ENCODE data around the gene CORO1C.
A peak's percentile ranks its signal among the peaks of the same experiment; 100 is the strongest.
"Not testable (repeated sequence)": the region's sequence is repeated elsewhere in the genome, so short reads cannot be mapped to it uniquely, and the experiment has no call there.

The CORO1C gene

GRCh38 chr12:108633081-108633533, 98.2 kb downstream of the CORO1C start:
- no peak for DNase-seq

DNA sequence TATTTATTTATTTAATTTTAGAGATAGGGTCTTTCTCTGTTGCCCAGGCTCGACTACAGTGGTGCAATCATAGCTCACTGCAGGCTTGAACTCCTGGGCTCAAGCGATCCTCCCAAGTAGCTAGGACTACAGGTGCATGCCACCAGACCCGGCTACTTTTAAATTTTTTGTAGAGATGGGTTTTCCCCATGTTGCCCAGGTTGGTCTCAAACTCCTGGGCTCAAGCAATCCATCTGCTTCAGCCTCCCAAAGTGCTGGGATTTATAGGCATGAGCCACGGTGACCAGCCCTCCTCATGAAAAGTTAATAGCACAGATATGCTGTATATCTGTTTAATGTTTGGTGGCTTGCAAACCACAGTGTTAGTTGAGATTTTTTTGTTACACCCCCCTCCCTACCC, 100.1 kb downstream of the CORO1C start:
- not testable (repeated sequence) for DNase-seq

DNA sequence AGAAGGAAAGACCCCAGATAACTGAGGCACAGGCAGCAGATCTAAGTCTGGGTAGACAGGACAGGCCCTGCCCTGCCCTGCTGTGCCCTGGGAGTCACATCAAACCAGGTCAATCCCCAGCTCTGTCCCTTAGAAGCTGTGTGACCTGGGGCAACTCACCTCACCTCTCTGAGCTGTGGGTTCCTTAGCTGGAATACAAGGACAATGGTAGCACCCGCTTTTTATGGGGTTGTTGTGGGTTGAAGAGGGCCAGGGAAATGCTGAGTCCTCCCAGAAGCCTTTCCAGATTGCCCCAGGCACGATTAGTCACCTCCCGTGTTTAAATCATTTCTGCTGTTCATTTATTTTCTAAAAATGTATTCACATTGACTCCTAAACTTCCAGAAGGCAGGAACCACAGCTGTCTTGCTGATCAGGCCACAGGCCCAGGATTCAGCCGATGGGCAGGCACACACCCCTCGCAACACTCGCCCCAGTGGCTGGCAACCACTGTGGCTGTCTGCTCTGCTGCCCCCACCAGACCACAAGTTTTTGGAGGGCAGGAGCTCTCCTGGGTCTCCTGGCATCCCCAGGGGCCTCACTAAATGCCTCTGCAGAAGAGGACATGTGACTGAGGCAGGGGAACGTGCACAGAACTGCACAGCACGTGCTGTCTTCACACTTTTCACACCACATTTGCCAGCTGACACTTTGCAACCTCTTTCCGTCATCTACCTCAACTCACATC, 100.7 kb downstream of the CORO1C start:
- DNase-seq, result peak; percentile 45

- peak; percentile 79 for DNase-seq
Measured at GRCh38 chr12:108629824-108630476, 101.4 kb downstream of the CORO1C start.

- no peak for DNase-seq
Measured at GRCh38 chr12:108629151-108629550, 102.2 kb downstream of the CORO1C start.

GRCh38 chr12:108627134-108627920, 104.0 kb downstream of the CORO1C start:
- DNase-seq, result no peak

DNA sequence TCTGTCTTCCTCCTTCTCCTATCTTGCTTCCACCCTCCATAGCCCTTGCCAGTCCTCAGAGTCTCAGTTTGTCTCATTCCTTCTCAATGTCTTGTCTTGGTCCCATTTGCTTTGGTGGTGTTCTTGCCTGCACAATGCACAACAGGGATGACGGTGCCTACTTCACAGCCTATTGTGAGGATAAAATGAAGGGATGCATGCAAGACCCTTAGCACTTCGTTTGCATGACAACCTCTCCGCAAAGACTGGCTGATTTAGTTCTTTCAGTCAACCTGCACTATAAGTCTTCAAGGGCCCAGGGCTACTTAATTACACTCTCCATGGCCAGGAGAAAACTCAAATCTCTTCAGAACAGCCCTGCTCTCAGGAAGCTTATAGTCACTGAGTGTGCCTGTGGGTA, 106.1 kb downstream of the CORO1C start:
- DNase-seq, result no peak

DNA sequence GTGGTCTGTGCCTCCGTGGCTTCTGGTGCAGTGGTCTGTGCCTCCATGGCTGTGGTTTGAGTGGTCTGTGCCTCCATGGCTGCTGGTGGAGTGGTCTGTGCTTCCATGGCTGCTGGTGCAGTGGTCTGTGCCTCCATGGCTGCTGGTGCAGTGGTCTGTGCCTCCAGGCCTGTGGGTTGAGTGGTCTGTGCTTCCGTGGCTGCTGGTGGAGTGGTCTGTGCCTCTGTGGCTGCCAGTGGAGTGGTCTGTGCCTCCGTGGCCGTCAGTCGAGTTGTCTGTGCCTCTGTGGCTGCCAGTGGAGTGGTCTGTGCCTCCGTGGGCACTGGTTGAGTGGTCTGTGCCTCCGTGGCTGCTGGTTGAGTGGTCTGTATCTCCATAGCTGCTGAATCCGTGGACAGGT, 107.7 kb downstream of the CORO1C start:
- no peak for DNase-seq

- no peak for DNase-seq
Measured at GRCh38 chr12:108622921-108623514, 108.3 kb downstream of the CORO1C start.

DNA sequence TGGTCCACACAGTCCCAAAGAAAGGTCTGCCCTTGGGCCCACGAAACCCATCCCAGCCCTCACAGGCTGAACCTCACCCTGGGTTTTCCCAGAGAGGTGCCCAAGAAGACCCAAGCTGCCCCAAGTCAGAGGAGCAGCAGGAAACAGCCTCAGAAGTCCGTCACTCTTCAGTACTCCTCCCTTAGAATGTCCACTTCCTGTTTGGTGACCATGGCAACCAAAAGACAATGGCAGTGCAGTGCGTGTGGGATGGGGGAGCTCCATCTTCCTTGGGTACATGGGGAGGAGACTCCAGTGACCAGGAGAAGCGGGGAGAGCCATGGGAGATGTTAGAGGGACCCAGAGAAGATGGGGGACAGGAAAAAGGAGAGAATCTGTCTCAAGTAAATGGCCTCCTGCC, 108.9 kb downstream of the CORO1C start:
- peak; percentile 57 for DNase-seq

DNA sequence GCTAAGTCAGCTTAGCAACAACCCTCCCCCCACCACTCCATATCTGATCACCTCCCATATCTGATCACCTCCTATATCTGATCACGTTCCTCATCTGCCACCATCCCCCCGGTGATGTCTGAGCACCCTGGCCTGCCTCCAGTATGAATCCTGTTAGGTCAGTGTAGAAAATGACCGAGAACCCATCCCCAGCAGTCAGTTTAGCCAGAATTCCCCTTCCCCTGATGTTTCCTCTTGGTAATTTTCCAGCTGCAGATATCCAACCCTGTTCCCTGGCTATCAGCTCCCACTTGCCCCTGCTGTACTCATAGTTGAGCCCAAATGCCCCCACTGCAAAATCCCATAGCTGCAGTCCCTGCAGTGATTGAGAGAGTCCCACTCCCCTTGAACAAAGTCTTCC, 110.2 kb downstream of the CORO1C start:
- DNase-seq, result no peak

- DNase-seq, result no peak
Measured at GRCh38 chr12:108620236-108620879, 111.0 kb downstream of the CORO1C start.

DNA sequence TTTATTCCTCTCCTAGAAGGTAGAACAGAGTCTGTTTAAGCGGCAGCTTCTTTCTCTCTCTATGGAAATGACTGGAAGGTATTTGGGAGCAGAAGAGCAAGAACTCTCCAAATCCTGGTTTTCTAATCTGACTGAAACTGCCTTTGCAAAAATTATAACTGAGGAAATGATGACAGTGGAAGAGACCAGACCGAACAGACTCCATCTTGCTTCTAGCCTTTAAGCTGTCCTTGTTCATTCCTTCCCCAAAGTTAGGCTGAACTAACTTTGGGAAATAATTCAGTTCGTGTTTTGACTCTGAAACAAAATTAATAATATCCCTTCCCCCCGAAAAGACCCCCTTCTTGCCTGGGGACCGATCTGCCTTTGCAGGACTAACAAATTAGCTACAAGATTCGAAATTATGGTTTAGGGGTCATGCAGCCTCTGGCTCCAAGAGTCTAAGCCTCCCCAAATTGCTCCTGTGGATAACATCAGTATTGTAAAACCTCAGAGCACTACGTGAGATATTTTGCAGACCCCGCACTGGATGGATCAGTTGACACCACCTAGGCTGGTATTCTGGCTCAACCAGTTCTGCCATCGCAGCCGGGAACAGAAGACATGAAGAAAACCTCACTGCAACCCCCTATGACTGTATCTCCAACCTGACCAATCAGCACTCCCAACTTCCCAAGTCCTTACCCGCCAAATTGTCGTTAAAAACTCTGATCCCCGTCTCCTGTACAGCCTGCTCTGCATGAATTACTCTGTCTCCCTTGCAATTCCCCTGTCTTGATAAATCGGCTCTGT, 111.8 kb downstream of the CORO1C start:
- no peak for DNase-seq

- DNase-seq, result not testable (repeated sequence)
Measured at GRCh38 chr12:108618953-108619274, 112.4 kb downstream of the CORO1C start.

DNA sequence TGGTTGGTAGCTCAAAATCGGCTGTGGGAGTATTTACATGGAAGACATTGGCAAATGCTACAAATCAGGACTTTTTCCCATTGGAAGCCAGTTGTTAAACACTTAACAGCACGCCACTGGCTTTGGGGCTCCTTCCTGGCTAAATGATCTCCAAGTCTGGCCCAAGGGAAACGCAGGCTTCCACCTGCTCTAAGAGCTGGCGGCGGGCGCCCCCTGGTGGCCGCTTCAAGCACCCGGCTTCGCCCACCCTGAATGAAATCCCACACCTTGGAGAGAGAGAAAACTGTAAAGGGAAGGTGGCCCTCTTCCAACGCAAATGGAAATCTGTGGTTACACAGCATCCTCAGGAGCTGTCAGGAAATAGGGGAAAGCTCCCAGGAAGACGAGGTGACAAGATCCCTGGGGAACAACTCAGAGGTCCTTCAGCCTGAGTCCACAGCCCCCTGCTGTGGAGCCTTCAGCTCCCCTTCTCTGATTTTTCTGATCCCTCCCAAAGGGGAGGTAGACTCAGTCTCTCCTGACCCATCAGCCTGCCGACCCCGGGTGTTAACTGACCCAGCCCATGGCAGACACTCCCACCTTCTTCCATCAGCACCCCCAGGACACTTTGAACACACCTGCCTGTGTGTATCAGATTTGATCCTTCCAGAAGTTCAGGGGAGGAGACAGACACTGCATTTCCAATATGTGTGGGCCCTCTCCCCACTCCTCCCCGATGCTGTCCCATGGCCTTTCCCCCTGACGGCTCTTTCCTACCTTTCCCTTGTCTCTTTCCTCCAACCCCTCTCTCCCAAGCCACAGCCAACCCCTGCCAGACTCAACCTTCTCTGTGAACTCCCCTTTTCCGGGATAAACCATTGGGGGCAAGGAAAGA, 113.0 kb downstream of the CORO1C start:
- peak; percentile 78 for DNase-seq

DNA sequence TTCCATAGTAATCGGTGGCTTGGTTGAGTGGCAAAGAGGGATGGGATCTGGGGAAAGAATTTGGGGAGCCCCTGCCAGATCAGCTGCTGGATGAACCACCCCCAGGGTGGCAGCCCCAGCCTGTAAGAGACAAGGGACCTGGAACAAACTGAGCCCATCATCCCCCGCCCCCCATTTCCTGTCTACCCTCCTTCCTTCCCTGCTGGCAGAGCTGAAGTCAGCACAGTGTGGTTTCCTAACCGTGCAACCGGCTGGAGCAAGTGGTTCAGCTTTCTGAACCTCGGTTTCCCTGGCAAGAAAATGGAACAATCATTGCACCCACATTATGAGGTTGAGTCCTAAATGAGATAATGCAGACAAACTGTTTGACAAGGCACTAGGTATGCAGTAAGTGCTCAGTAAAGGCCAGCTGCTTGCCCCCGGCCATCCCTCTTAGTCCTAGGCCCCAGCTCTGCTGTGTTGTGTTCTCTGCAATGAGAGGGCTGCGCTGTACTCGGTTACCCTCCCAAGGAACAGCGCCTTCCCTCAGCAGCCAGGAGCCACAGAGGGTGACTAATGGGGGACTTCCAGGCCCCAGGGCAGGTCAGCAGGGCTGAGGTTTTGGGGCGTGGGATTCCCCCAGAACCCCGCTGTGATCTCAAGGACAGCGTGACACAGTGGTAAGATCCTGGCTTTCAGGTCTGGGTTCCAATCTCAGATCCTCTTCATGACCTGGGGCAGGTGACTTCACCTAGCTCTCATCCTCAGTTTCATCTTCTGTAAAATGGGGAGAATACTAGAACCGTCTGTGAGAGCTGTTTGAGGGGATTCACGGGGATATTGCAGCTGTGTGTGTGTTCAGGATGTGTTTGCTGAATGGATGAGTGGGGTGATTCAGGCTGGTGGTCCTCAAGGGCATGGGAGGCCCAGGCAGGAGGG, 114.1 kb downstream of the CORO1C start:
- DNase-seq, result peak; percentile 83

DNA sequence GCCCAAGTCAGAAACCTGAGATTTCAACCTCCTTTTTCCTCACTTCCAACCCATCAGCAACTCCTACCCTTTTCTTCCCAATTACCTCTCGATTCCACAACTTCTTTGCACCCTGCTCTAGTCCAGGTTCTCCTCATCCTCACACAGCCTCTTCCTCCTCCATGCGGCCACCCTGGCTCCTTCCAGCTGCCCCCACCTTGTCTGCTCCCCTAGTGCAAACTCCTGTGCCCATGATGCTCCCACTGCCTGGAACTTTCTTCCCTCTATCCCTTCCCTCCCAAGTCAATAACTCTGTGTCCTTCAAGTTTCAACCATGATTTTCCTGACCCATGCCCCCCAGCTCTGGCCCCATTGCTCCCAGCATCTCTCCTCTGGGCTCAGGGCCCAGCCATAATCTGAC, 115.0 kb downstream of the CORO1C start:
- DNase-seq, result no peak

DNA sequence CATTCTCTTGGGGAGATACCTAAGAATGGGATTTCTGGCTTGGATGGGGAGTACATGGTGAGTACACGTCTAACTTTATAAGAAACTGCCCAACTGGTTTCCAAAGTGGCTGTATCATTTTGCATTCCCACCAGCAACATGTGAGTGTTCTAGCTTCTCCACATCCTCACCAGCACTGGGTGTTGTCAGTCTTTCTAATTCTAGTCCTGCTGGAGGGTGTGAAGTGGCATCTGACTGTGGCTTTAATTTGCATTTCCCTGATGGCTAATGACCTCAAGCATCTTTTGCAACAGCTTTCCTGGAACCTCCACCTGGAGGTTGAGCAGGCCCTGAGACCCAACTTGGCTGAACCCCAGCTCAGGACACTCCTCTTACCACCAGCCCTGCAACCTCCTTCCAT, 115.4 kb downstream of the CORO1C start:
- no peak for DNase-seq

GRCh38 chr12:108614639-108615038, 116.7 kb downstream of the CORO1C start:
- no peak for DNase-seq

- DNase-seq, result no peak
Measured at GRCh38 chr12:108614041-108614440, 117.3 kb downstream of the CORO1C start.
